GM21825 (cell line): Measurements from ENCODE around the gene DERL3.

Experiments used
- ATAC-seq: cut with Tn5 transposase; IDR thresholded peaks from one replicate; pipeline ENCODE4 v1.9.1; 2021; ENCODE audit warnings: mild to moderate bottlenecking, moderate library complexity; ENCODE audit not compliant: unreplicated experiment

Gene DERL3

GRCh38 chr22:23832226-23833016 lies 6.4 kb downstream of the DERL3 start:
- ATAC-seq, result no peak

DNA sequence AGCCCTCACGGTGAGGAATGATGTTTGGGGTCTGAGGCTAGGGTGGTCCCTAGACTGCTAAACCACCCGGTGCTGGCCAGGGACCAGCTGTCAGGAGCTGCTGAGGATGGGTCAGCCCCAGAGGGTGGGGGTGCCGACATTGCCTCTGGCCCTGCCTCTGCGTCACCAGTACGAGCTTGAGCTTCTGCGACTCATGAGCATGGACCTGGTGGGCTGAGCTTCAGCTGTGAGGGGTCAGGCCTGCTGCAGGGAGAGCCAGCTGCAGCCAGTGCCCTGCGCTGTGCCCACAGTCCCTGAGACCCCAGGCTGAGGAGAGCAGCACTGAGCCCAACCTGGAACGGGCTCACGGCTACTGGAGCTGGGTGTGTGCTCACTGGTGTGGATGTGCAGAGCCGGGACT lies 7.0 kb downstream of the DERL3 start:
- no peak for ATAC-seq

- no peak for ATAC-seq
Observed at GRCh38 chr22:23831261-23831660, 7.5 kb downstream of the DERL3 start.

GRCh38 chr22:23829845-23830372 lies 8.9 kb downstream of the DERL3 start:
- no peak for ATAC-seq

GRCh38 chr22:23828800-23829680 lies 9.8 kb downstream of the DERL3 start:
- no peak for ATAC-seq

- no peak for ATAC-seq
Observed at GRCh38 chr22:23827351-23827995, 11.3 kb downstream of the DERL3 start.

GRCh38 chr22:23826510-23827350 lies 12.1 kb downstream of the DERL3 start:
- ATAC-seq, result no peak

DNA sequence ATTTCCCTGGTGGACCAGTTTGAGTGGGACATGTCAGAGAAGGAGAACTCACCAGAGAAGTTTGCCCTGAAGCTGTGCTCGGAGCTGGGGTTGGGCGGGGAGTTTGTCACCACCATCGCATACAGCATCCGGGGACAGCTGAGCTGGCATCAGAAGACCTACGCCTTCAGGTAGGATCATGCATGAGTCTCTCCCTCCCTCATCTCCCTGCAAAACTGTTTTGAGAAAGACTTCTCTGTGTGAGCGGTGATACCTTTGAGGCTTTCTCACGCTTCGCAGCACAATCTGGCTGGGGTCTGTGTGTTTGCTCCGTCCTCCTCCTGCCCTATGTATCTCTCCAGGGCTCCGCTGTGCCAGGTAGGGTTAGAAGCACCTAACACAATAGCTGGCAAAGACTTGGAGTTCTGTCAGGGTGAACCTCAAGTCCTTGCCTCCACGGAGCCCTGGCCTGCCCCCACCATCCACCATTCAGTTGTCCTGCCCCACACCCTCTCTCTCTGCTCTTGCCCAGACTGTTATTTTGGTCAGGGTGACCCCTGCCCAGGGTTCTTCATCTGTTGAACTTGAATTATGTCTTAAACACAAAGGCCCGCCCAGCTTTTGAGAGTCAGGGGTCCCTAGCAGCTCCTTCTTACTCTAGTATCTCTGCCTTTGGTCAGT lies 13.4 kb downstream of the DERL3 start:
- ATAC-seq, result no peak

DNA sequence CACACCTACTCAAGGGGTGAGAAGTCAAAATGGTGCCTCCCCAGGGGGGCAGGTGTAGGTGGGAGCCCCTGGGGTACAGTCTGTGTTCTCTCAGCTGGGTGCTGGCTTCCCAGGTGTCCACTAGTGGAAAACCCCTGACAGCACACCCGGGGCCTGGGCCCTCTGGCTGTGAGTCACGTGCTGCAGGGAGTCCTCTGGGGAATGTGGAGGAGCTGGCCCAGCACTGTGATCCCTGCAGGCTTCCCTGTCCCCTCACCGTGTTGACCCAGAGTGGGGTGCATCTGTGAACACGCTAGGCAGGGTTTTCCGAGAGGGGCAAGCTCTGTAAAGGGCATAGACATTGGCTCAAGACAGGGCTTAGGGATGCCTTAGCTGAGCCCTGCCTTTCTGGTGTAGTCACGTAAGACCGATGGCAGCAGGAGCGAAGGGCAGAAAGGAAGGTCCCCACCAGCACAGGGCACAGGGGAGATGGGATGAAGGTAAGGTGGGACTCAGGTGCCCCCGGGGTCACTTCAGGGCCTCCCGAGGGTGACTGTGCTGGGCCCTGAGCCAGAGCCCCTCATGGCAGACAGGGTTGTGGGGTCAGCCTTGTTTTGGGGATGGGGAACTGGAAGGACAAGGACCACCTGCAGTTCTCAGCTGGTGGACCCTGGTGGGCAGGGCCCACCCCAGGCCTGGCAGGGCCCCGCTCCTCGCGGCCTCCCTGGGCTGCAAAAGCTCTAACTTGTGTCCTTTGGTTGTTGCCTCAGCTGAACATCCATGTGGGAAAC lies 14.1 kb downstream of the DERL3 start:
- no peak for ATAC-seq

GRCh38 chr22:23823331-23823791 lies 15.4 kb downstream of the DERL3 start:
- no peak for ATAC-seq

GRCh38 chr22:23822101-23822671 lies 16.6 kb downstream of the DERL3 start:
- no peak for ATAC-seq

- ATAC-seq, result no peak
Observed at GRCh38 chr22:23820748-23821211, 18.0 kb downstream of the DERL3 start.

GRCh38 chr22:23818541-23818940 lies 20.3 kb downstream of the DERL3 start:
- no peak for ATAC-seq

GRCh38 chr22:23817146-23817545 lies 21.7 kb downstream of the DERL3 start:
- ATAC-seq, result no peak

DNA sequence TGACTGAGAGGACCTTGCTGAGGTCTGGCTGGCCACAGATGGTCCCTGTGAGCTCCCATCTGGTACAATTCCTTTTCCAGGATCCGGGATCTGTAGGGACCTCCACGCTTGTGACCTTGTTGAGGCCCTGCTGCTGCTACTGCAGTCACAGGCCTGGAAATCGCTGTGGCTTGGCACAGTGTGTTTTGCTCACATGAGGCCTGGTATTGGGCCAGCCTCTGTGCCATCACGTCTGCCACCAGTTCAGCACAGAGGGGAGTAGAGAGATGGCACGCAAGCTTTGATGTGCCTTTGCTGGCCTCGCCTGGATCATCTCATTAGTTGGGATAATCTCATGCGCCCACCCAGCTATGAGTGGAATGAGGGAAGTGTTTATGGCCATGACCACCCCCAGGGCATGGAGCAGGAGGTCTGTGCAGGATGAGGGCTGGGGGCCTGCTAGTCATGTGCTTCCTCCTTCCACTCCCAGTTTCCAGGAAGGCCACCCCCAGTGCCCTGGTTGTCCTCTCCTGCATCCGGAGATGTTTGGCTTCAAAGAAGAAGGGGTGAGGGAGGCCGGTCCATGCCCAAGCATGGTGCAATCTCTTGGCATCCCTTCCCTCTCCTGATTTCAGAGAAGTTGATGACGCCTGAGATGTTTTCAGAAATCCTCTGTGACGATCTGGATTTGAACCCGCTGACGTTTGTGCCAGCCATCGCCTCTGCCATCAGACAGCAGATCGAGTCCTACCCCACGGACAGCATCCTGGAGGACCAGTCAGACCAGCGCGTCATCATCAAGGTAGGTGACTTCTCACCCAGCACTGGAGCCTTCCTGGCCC lies 22.4 kb downstream of the DERL3 start:
- no peak for ATAC-seq

DNA sequence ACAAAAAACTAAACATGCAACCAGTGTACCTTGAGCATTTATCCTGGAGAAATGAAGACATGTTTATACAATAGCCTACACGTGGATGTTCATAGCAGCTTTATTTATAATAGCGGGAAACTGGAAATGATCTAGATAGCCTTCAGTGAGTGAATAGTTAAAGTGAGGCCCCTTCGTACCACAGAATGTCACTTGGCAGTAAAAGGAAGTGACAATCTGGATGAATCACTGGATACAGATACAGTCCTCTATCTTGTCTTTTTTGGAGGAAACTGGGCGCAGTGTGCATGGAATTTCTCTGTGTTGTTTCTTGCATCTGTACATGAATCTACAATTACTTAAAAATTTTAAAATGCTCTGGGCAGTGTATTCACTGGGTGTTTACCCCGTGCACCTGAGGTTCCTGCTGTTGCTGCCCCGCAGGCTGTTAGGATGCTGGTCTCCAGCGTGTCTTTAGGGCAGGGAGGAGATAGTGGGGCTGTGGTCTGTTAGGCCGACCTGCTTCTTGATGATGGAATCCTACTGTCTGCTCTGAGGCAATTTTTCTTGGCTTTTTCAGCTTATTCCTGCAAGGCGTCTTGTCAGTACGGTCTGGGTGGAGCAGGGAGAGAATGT lies 23.2 kb downstream of the DERL3 start:
- ATAC-seq, result no peak

- no peak for ATAC-seq
Observed at GRCh38 chr22:23812378-23812777, 26.4 kb downstream of the DERL3 start.
